A673 (cell line): ENCODE results near the gene MMP21. TPM values are rescaled to one million over a fixed set of nuclear protein-coding genes. Genes with fewer than 3 reads are reported as not detected.

Source experiments
- BruUV-seq: library from RNA; stranded (reverse); fragments of 400-500 nt; replicated peaks from 2 replicates; lab custom pipeline; 2021; lab: Mats Ljungman, UMichigan
- CTCF ChIA-PET: fragments of 300-600 bp; sonication (Branson Sonifier 250); formaldehyde crosslinking; loops from one replicate; lab custom pipeline; 2022; ENCODE audit warnings: antibody characterized with exemption; lab: Charles Lee
- POLR2A ChIA-PET: fragments of 300-600 bp; sonication (Branson Sonifier 250); formaldehyde crosslinking; loops from one replicate; lab custom pipeline; 2022; ENCODE audit warnings: antibody characterized with exemption; ENCODE audit not compliant: low non-redundant PET; lab: Charles Lee
- DNase-seq: peaks from one replicate; pipeline ENCODE4 v3.0.0-alpha.2; 2015; ENCODE audit warnings: low spot score
- H3K27ac ChIP-seq: fragments of 200-600 bp; sonication (generic); 2 replicates; pipeline ENCODE4 v1.5.1; 2016; ENCODE audit warnings: mixed run types, low read depth, mild to moderate bottlenecking, mixed read lengths, antibody characterized with exemption, low read length; ENCODE audit not compliant: poor library complexity, severe bottlenecking
- H3K27me3 ChIP-seq: fragments of 200-600 bp; sonication (generic); replicated peaks from 2 replicates; pipeline ENCODE4 v1.6.1; 2017; ENCODE audit warnings: mixed run types, low read depth, mild to moderate bottlenecking, mixed read lengths, antibody characterized with exemption, low read length; ENCODE audit not compliant: insufficient read depth, poor library complexity
- H3K36me3 ChIP-seq: fragments of 200-600 bp; sonication (generic); 2 replicates; pipeline ENCODE4 v1.6.1; 2016; ENCODE audit warnings: mixed run types, mild to moderate bottlenecking, mixed read lengths, antibody characterized with exemption, low read length; ENCODE audit not compliant: insufficient read depth, poor library complexity, severe bottlenecking
- H3K4me1 ChIP-seq: fragments of 200-600 bp; sonication (generic); 2 replicates; pipeline ENCODE4 v1.6.1; 2017; ENCODE audit warnings: mixed run types, mild to moderate bottlenecking, mixed read lengths, antibody characterized with exemption, low read length; ENCODE audit not compliant: insufficient read depth, poor library complexity, severe bottlenecking
- H3K4me3 ChIP-seq: fragments of 200-600 bp; sonication (generic); 2 replicates; pipeline ENCODE4 v1.5.1; 2016; ENCODE audit warnings: low read depth, mixed run types, mild to moderate bottlenecking, mixed read lengths, low read length; ENCODE audit not compliant: poor library complexity, severe bottlenecking
- H3K9me3 ChIP-seq: fragments of 200-600 bp; sonication (generic); 2 replicates; pipeline ENCODE4 v1.6.1; 2016; ENCODE audit warnings: mixed run types, low read depth, mild to moderate bottlenecking, mixed read lengths, antibody characterized with exemption, low read length; ENCODE audit not compliant: poor library complexity, severe bottlenecking
- EZH2 ChIP-seq: fragments of 200-600 bp; sonication (generic); IDR thresholded peaks from 2 replicates; pipeline ENCODE4 v1.6.1; 2017; ENCODE audit warnings: borderline replicate concordance, low read depth, mild to moderate bottlenecking, mixed read lengths, antibody characterized with exemption, low read length; ENCODE audit not compliant: poor library complexity, severe bottlenecking
- intact Hi-C: fragments of 100-400 bp; cut with micrococcal nuclease; formaldehyde crosslinking; loops from one replicate; pipeline ENCODE4 v1.10.0; 2022; ENCODE audit not compliant: unreplicated experiment
- total RNA-seq: library from RNA; stranded (reverse); gene quantifications from 2 replicates; pipeline ENCODE4 v1.2.3, GENCODE V29; 2021
- TF ChIP-seq, protein P1 (sequence below): fragments of 300-800, 200-600 bp; sonication (generic); conservative IDR thresholded peaks from 2 replicates; pipeline ENCODE4 v1.5.1; 2017; ENCODE audit warnings: low read depth, mild to moderate bottlenecking, antibody characterized with exemption, low read length, moderate library complexity, mixed read lengths

Gene MMP21
- total RNA-seq, 1 experiment from 2014 or later, result not detected

DNA sequence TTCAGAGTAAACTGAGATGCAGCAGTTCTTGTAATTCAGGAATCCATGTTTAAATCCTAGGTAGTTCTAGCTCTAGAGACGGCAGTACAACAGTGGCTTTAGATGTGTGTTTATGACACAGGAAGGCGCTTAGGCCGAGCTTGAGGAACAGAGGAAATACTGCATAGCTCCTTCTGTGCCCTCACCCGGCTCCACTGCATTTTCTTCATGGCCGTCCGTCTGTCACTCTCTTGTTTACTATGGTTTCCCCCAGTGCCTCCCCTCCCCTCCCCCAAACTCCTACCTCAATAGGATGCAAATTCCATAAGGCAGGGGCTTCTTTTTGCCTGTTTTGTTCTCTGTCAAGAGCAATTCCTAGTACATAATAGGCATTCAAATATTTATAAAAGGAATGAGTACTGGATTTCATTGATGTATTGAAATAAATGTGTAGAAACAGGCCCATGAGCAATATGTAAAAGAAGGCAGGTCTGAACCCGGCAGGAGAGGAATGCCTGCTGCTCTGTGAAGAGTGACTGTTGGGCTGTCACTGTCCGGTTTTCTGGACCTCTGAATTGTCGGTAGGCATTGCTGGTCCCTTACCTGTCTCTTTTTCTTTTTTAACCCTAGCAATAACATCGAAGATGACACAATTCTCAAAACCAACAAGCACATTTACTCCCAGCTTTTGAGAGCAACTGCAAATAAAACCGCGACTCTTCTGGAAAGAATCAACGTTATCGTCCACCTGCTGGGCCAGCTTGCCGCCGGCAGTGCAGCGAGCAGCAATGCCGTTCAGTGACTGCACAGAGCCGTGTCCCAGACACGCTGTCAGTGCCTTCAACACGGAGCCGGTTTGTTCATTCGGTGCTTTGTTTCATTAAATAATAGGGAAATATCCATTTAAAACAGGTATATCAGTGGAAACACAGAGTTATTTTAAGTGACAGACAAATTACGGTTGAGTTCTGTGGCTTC lies 12.7 kb downstream of the MMP21 start:
- ChIA-PET POLR2A (no interaction called here), CTCF (no interaction called here)
- no TSS peak for BruUV-seq
- peaks cover 57% of the 10 kb centered on the region for H3K36me3 ChIP-seq
- no peaks in the 10 kb centered on the region for H3K4me1 ChIP-seq
- DNase-seq, result no peak
- H3K9me3 ChIP-seq, result no peaks in the 10 kb centered on the region
- no peaks in the 10 kb centered on the region for H3K27me3 ChIP-seq
- no peak overlapping the region for H3K4me3 ChIP-seq
- intact Hi-C loops, result no loop called here
- TF ChIP-seq, protein P1, sequence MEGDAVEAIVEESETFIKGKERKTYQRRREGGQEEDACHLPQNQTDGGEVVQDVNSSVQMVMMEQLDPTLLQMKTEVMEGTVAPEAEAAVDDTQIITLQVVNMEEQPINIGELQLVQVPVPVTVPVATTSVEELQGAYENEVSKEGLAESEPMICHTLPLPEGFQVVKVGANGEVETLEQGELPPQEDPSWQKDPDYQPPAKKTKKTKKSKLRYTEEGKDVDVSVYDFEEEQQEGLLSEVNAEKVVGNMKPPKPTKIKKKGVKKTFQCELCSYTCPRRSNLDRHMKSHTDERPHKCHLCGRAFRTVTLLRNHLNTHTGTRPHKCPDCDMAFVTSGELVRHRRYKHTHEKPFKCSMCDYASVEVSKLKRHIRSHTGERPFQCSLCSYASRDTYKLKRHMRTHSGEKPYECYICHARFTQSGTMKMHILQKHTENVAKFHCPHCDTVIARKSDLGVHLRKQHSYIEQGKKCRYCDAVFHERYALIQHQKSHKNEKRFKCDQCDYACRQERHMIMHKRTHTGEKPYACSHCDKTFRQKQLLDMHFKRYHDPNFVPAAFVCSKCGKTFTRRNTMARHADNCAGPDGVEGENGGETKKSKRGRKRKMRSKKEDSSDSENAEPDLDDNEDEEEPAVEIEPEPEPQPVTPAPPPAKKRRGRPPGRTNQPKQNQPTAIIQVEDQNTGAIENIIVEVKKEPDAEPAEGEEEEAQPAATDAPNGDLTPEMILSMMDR, result no peak
- TF ChIP-seq EZH2, result no peak
- no peak overlapping the region for H3K27ac ChIP-seq

DNA sequence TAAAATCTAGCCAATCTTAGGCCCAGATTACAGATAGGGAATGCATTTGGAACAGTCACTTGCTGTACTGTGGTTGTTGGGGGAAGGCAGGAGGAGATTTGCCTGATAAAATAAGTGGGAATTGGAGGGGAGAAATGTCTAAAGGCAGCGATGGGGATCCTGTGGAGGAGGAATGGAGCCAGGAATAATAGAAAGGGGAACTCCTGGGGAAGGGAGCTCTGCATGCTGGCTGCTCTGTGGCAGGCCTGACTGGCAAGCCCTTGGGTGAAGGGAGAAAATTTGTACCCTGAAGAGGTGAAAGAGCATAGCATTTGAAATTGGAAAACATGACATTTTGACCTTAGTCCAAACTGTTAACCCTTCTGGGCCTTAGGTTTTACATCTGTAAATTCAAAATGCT lies 13.7 kb downstream of the MMP21 start:
- TF ChIP-seq, protein P1, result no peak
- TF ChIP-seq EZH2, result no peak
- DNase-seq, result no peak
- Histone ChIP-seq H3K36me3 (peaks cover 58% of the 10 kb centered on the region), H3K4me3 (no peak overlapping the region), H3K27me3 (no peaks in the 10 kb centered on the region), H3K27ac (no peak overlapping the region), H3K9me3 (no peaks in the 10 kb centered on the region), H3K4me1 (no peaks in the 10 kb centered on the region)
- ChIA-PET CTCF (no interaction called here), POLR2A (no interaction called here)
- no TSS peak for BruUV-seq
- intact Hi-C loops, result no loop called here

DNA sequence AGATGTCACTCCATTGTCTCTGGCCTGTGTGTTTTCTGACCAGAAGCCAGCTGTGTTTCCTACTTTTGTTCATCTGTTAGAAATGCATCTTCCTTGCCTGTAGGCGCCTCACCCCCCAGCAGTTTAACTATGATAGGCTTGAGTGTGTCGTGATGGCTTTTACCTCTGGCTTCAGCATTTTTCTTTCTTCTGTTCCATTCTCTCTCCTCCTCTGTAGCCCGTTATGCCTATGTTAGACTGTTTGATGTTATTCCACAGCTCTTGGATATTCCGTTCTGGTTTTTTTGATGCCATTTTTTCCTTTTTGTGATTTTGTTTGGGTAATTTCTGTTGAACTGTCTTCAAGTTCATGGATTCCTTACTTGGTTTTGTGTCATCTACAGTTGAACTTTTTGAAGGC lies 17.9 kb downstream of the MMP21 start:
- H3K36me3 ChIP-seq, result peaks cover 64% of the 10 kb centered on the region
- intact Hi-C loops, result no loop called here
- CTCF ChIA-PET, result no interaction called here

More for the DNA sequence above, 17.9 kb downstream of the MMP21 start:
- H3K9me3 ChIP-seq, result no peaks in the 10 kb centered on the region
- no peak overlapping the region for H3K27ac ChIP-seq
- TF ChIP-seq EZH2, result no peak
- TF ChIP-seq, protein P1, result no peak
- H3K27me3 ChIP-seq, result no peaks in the 10 kb centered on the region
- no TSS peak for BruUV-seq
- no peaks in the 10 kb centered on the region for H3K4me1 ChIP-seq
- POLR2A ChIA-PET, result no interaction called here
- H3K4me3 ChIP-seq, result no peak overlapping the region
- no peak for DNase-seq
